Body of pancreas (tissue), 4 donors: ENCODE data around the gene LPP. TPM values are rescaled to one million over a fixed set of nuclear protein-coding genes. Genes with fewer than 3 reads are reported as not detected.

Experiments used
- ATAC-seq: fragments of 150-250 bp; one replicate; pipeline ENCODE4 v1.9.1; 2016
- DNase-seq, 4 donors: peaks; one replicate each; pipeline ENCODE4 v3.0.0-alpha.2; 2019
- H3K27ac ChIP-seq, 4 donors: fragments of 200-600 bp; sonication (generic); 1 replicate in 3 of 4; 2 replicates in 1 of 4; pipeline versions ENCODE4 v1.5.1 to v1.6.1; 2016 to 2019; ENCODE audit warnings: mild to moderate bottlenecking in 1 of 4, mixed read lengths in 1 of 4, moderate library complexity in 1 of 4
- H3K27me3 ChIP-seq, 2 donors: fragments of 200-600 bp; sonication (generic); one replicate each; pipeline ENCODE4 v1.6.0; 2016; ENCODE audit warnings: mild to moderate bottlenecking in 1 of 2
- H3K36me3 ChIP-seq, 2 donors: fragments of 200-600 bp; sonication (generic); replicated peaks in 1 of 2; 2 replicates each; pipeline ENCODE4 v1.5.1; 2016; ENCODE audit warnings: low read depth in 2 of 2; ENCODE audit not compliant: insufficient read depth in 1 of 2
- H3K4me1 ChIP-seq: fragments of 200-600 bp; sonication (generic); one replicate; pipeline ENCODE4 v1.6.0; 2016
- H3K4me3 ChIP-seq, 2 donors: fragments of 200-600 bp; sonication (generic); 1 replicate in 1 of 2; 2 replicates in 1 of 2; pipeline ENCODE4 v1.5.1; 2016 to 2019
- H3K9me3 ChIP-seq, 3 donors: fragments of 200-600 bp; sonication (generic); 1 replicate in 2 of 3; 2 replicates in 1 of 3; pipeline ENCODE4 v1.5.1; 2016
- CTCF ChIP-seq, 7 experiments: fragments of 450-650 bp in 4 of 7; fragments of 200-600 bp in 3 of 7; sonication (generic) in 3 of 7; IDR thresholded peaks; one replicate each; pipeline ENCODE4 v1.5.1; 2016 to 2019; ENCODE audit warnings: antibody characterized with exemption in 7 of 7
- POLR2A ChIP-seq, 3 donors: fragments of 450-650 bp; IDR thresholded peaks; one replicate each; pipeline ENCODE4 v1.6.1; 2016; ENCODE audit warnings: antibody characterized with exemption in 3 of 3, mild to moderate bottlenecking in 2 of 3
- WGBS, 2 donors: methylation state at CpG; one replicate each; pipeline ENCODE4 v1.1.5; 2017; 5-methylcytosine and 5-hydroxymethylcytosine counted together
- intact Hi-C: fragments of 100-400 bp; cut with DNase I; formaldehyde crosslinking; loops from one replicate; pipeline ENCODE4 v1.15.1; 2023
- total RNA-seq, 2 donors: library from RNA; depleted of rRNA; stranded (reverse); fragments of >200 nt; gene quantifications; one replicate each; pipeline ENCODE4 v1.1.0, GENCODE V29; 2016

Gene LPP
- total RNA-seq, 2 donors from 2014 or later: 60.6 to 65.1 TPM

- no peak for TF ChIP-seq POLR2A (IDR thresholded peaks at IDR 0.05)
- TF ChIP-seq CTCF (IDR thresholded peaks at IDR 0.05): no peak
- Histone ChIP-seq H3K9me3 (no peaks in the 10 kb centered on the region), H3K36me3 (no peaks in the 10 kb centered on the region), H3K4me1 (peaks cover 12% of the 10 kb centered on the region), H3K27me3 (no peaks in the 10 kb centered on the region), H3K27ac (no peak overlapping the region), H3K4me3 (no peak overlapping the region)
- DNase-seq (no peak), ATAC-seq (no peak)
- intact Hi-C loops: no loop called here
- 95 to 100% methylated on average over 1 of the region's 1 CpG for WGBS, 2 donors
Observed at GRCh38 chr3:188239577-188239976, 85.6 kb downstream of the LPP start.

GRCh38 chr3:188240189-188240981 lies 86.4 kb downstream of the LPP start:
- no peak overlapping the region for H3K4me3 ChIP-seq
- H3K4me1 ChIP-seq: peaks cover 12% of the 10 kb centered on the region
- H3K27ac ChIP-seq: no peak overlapping the region
- no peak for DNase-seq
- WGBS, 2 donors: 89 to 93% methylated on average over 7 of the region's 7 CpGs
- no peak for ATAC-seq
- intact Hi-C loops: no loop called here
- TF ChIP-seq CTCF (IDR thresholded peaks at IDR 0.05) (no peak), POLR2A (IDR thresholded peaks at IDR 0.05) (no peak)
- no peaks in the 10 kb centered on the region for H3K36me3 ChIP-seq
- H3K27me3 ChIP-seq: no peaks in the 10 kb centered on the region
- no peaks in the 10 kb centered on the region for H3K9me3 ChIP-seq

- Histone ChIP-seq H3K27me3 (no peaks in the 10 kb centered on the region), H3K4me3 (no peak overlapping the region), H3K9me3 (no peaks in the 10 kb centered on the region), H3K36me3 (no peaks in the 10 kb centered on the region), H3K4me1 (peaks cover 12% of the 10 kb centered on the region), H3K27ac (no peak overlapping the region)
- peak in 2 of 4 donors; percentile 24 to 38 for DNase-seq
- intact Hi-C loops: no loop called here
- TF ChIP-seq CTCF (IDR thresholded peaks at IDR 0.05) (no peak), POLR2A (IDR thresholded peaks at IDR 0.05) (no peak)
- WGBS, 2 donors: 73 to 77% methylated on average over 7 of the region's 7 CpGs
- ATAC-seq: no peak
Observed at GRCh38 chr3:188241072-188241471, 87.1 kb downstream of the LPP start.

GRCh38 chr3:188241883-188242282 lies 87.9 kb downstream of the LPP start:
- ATAC-seq (no peak), DNase-seq (no peak)
- intact Hi-C loops: no loop called here
- H3K27me3 ChIP-seq: no peaks in the 10 kb centered on the region
- no peaks in the 10 kb centered on the region for H3K36me3 ChIP-seq
- H3K9me3 ChIP-seq: no peaks in the 10 kb centered on the region
- TF ChIP-seq CTCF (IDR thresholded peaks at IDR 0.05) (no peak), POLR2A (IDR thresholded peaks at IDR 0.05) (no peak)
- 93 to 94% methylated on average over 3 of the region's 3 CpGs for WGBS, 2 donors
- no peak overlapping the region for H3K27ac ChIP-seq
- H3K4me3 ChIP-seq: no peak overlapping the region
- peaks cover 12% of the 10 kb centered on the region for H3K4me1 ChIP-seq
